H1 (cell line): Measurements from ENCODE around the gene RDH11.

Experiments used
- GABPA ChIP-seq: IDR thresholded peaks from 2 replicates; pipeline ENCODE4 v1.6.1; 2011; ENCODE audit warnings: mild to moderate bottlenecking, low read length, moderate library complexity, borderline replicate concordance; ENCODE audit not compliant: insufficient read depth
- JUND ChIP-seq: IDR thresholded peaks from 2 replicates; pipeline ENCODE4 v1.6.1; 2011; ENCODE audit warnings: mild to moderate bottlenecking, improper control_type of control experiment, low read length
- KDM4A ChIP-seq: IDR thresholded peaks from one replicate; pipeline ENCODE4 v1.7.1; 2012; ENCODE audit warnings: low read depth, mild to moderate bottlenecking, moderate library complexity, low read length, inconsistent platforms; ENCODE audit not compliant: severe bottlenecking
- POLR2AphosphoS5 ChIP-seq: IDR thresholded peaks from 2 replicates; pipeline ENCODE4 v1.6.1; 2011; ENCODE audit warnings: low read depth, low read length
- RNF2 ChIP-seq: fragments of 200-900, 300-1000 bp; sonication (generic); IDR thresholded peaks from 2 replicates; pipeline ENCODE4 v1.7.1; 2016; ENCODE audit warnings: borderline replicate concordance, low read depth, mild to moderate bottlenecking, antibody characterized with exemption, low read length; ENCODE audit not compliant: poor library complexity, severe bottlenecking; ENCODE audit errors: missing control alignments
- SIN3A ChIP-seq, 2 experiments: IDR thresholded peaks in 1 of 2; conservative IDR thresholded peaks in 1 of 2; 2 replicates each; pipeline ENCODE4 v1.6.1; 2011 to 2012; ENCODE audit warnings: low read length in 2 of 2, improper control_type of control experiment in 1 of 2, low read depth in 1 of 2, mild to moderate bottlenecking in 1 of 2
- SP1 ChIP-seq: IDR thresholded peaks from 2 replicates; pipeline ENCODE4 v1.6.1; 2011; ENCODE audit warnings: low read depth, low read length
- TF ChIP-seq, protein P1 (sequence below): IDR thresholded peaks from 2 replicates; pipeline ENCODE4 v1.6.1; 2012; ENCODE audit warnings: inconsistent platforms
- TF ChIP-seq, protein P2 (sequence below): fragments of 300-600 bp; sonication (generic); IDR thresholded peaks from 2 replicates; pipeline ENCODE4 v1.7.1; 2012; ENCODE audit warnings: low read length, moderate library complexity, mild to moderate bottlenecking, inconsistent platforms; ENCODE audit not compliant: insufficient replicate concordance
- TF ChIP-seq, protein P3 (sequence below): IDR thresholded peaks from 2 replicates; pipeline ENCODE4 v1.6.1; 2012; ENCODE audit warnings: low read length, inconsistent platforms
- TF ChIP-seq, protein P4 (sequence below), 3 experiments: IDR thresholded peaks; 1 replicate in 2 of 3; 2 replicates in 1 of 3; pipeline versions ENCODE4 v1.5.1 to v1.6.1; 2011; ENCODE audit warnings: low read length in 3 of 3, mild to moderate bottlenecking in 3 of 3, inconsistent platforms in 2 of 3, low read depth in 1 of 3, moderate library complexity in 1 of 3; ENCODE audit not compliant: insufficient read depth in 1 of 3; ENCODE audit errors: control extremely low read depth in 1 of 3

DNA sequence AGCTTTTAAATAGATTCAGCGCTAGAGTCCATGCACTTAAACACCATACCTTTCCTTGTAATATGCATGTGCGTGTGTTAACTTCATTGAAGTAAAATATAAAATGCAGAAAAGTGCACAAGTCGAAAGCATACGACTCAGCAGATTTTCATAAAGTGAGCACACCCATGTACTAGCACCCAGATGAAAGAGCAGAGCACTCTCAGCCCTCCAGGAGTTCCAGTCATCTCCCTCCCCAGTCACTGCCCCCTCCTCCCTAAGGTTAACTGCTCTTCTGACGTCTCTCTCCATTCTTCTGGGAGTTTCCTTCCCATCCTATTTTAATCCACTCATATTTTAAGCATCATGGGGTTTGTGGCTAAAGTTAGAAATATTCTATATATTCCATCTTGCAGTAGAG is 26.3 kb upstream of the RDH11 start:
- TF ChIP-seq SP1 (no peak), POLR2AphosphoS5 (no peak), KDM4A (no peak), RNF2 (no peak), SIN3A (conservative IDR thresholded peaks at IDR 0.05 in 1 of 2, IDR thresholded peaks at IDR 0.05 in 1 of 2; ENCODE audit: low read depth in 1 of 2, low read length in 2 of 2) (no peak), GABPA (no peak), JUND (no peak)
- TF ChIP-seq, protein P1, sequence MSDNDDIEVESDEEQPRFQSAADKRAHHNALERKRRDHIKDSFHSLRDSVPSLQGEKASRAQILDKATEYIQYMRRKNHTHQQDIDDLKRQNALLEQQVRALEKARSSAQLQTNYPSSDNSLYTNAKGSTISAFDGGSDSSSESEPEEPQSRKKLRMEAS, result no peak
- TF ChIP-seq, protein P2, sequence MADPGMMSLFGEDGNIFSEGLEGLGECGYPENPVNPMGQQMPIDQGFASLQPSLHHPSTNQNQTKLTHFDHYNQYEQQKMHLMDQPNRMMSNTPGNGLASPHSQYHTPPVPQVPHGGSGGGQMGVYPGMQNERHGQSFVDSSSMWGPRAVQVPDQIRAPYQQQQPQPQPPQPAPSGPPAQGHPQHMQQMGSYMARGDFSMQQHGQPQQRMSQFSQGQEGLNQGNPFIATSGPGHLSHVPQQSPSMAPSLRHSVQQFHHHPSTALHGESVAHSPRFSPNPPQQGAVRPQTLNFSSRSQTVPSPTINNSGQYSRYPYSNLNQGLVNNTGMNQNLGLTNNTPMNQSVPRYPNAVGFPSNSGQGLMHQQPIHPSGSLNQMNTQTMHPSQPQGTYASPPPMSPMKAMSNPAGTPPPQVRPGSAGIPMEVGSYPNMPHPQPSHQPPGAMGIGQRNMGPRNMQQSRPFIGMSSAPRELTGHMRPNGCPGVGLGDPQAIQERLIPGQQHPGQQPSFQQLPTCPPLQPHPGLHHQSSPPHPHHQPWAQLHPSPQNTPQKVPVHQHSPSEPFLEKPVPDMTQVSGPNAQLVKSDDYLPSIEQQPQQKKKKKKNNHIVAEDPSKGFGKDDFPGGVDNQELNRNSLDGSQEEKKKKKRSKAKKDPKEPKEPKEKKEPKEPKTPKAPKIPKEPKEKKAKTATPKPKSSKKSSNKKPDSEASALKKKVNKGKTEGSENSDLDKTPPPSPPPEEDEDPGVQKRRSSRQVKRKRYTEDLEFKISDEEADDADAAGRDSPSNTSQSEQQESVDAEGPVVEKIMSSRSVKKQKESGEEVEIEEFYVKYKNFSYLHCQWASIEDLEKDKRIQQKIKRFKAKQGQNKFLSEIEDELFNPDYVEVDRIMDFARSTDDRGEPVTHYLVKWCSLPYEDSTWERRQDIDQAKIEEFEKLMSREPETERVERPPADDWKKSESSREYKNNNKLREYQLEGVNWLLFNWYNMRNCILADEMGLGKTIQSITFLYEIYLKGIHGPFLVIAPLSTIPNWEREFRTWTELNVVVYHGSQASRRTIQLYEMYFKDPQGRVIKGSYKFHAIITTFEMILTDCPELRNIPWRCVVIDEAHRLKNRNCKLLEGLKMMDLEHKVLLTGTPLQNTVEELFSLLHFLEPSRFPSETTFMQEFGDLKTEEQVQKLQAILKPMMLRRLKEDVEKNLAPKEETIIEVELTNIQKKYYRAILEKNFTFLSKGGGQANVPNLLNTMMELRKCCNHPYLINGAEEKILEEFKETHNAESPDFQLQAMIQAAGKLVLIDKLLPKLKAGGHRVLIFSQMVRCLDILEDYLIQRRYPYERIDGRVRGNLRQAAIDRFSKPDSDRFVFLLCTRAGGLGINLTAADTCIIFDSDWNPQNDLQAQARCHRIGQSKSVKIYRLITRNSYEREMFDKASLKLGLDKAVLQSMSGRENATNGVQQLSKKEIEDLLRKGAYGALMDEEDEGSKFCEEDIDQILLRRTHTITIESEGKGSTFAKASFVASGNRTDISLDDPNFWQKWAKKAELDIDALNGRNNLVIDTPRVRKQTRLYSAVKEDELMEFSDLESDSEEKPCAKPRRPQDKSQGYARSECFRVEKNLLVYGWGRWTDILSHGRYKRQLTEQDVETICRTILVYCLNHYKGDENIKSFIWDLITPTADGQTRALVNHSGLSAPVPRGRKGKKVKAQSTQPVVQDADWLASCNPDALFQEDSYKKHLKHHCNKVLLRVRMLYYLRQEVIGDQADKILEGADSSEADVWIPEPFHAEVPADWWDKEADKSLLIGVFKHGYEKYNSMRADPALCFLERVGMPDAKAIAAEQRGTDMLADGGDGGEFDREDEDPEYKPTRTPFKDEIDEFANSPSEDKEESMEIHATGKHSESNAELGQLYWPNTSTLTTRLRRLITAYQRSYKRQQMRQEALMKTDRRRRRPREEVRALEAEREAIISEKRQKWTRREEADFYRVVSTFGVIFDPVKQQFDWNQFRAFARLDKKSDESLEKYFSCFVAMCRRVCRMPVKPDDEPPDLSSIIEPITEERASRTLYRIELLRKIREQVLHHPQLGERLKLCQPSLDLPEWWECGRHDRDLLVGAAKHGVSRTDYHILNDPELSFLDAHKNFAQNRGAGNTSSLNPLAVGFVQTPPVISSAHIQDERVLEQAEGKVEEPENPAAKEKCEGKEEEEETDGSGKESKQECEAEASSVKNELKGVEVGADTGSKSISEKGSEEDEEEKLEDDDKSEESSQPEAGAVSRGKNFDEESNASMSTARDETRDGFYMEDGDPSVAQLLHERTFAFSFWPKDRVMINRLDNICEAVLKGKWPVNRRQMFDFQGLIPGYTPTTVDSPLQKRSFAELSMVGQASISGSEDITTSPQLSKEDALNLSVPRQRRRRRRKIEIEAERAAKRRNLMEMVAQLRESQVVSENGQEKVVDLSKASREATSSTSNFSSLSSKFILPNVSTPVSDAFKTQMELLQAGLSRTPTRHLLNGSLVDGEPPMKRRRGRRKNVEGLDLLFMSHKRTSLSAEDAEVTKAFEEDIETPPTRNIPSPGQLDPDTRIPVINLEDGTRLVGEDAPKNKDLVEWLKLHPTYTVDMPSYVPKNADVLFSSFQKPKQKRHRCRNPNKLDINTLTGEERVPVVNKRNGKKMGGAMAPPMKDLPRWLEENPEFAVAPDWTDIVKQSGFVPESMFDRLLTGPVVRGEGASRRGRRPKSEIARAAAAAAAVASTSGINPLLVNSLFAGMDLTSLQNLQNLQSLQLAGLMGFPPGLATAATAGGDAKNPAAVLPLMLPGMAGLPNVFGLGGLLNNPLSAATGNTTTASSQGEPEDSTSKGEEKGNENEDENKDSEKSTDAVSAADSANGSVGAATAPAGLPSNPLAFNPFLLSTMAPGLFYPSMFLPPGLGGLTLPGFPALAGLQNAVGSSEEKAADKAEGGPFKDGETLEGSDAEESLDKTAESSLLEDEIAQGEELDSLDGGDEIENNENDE, result no peak
- TF ChIP-seq, protein P3, sequence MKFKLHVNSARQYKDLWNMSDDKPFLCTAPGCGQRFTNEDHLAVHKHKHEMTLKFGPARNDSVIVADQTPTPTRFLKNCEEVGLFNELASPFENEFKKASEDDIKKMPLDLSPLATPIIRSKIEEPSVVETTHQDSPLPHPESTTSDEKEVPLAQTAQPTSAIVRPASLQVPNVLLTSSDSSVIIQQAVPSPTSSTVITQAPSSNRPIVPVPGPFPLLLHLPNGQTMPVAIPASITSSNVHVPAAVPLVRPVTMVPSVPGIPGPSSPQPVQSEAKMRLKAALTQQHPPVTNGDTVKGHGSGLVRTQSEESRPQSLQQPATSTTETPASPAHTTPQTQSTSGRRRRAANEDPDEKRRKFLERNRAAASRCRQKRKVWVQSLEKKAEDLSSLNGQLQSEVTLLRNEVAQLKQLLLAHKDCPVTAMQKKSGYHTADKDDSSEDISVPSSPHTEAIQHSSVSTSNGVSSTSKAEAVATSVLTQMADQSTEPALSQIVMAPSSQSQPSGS, result no peak
- TF ChIP-seq, protein P4, sequence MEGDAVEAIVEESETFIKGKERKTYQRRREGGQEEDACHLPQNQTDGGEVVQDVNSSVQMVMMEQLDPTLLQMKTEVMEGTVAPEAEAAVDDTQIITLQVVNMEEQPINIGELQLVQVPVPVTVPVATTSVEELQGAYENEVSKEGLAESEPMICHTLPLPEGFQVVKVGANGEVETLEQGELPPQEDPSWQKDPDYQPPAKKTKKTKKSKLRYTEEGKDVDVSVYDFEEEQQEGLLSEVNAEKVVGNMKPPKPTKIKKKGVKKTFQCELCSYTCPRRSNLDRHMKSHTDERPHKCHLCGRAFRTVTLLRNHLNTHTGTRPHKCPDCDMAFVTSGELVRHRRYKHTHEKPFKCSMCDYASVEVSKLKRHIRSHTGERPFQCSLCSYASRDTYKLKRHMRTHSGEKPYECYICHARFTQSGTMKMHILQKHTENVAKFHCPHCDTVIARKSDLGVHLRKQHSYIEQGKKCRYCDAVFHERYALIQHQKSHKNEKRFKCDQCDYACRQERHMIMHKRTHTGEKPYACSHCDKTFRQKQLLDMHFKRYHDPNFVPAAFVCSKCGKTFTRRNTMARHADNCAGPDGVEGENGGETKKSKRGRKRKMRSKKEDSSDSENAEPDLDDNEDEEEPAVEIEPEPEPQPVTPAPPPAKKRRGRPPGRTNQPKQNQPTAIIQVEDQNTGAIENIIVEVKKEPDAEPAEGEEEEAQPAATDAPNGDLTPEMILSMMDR (IDR thresholded peaks at IDR 0.05; ENCODE audit: control extremely low read depth in 1 of 3, insufficient read depth in 1 of 3, low read depth in 1 of 3, low read length in 3 of 3), result no peak
